TTC549 (cell line): ENCODE measurements around the gene TSHZ1.
A peak's percentile ranks its signal among the peaks of the same experiment; 100 is the strongest.

ENCODE experiments used
- FAIRE-seq: peaks from 2 replicates; lab custom pipeline; 2012; peaks lifted over from hg19 to GRCh38; lab: Jason Lieb, UNC

TSHZ1 gene, protein sequence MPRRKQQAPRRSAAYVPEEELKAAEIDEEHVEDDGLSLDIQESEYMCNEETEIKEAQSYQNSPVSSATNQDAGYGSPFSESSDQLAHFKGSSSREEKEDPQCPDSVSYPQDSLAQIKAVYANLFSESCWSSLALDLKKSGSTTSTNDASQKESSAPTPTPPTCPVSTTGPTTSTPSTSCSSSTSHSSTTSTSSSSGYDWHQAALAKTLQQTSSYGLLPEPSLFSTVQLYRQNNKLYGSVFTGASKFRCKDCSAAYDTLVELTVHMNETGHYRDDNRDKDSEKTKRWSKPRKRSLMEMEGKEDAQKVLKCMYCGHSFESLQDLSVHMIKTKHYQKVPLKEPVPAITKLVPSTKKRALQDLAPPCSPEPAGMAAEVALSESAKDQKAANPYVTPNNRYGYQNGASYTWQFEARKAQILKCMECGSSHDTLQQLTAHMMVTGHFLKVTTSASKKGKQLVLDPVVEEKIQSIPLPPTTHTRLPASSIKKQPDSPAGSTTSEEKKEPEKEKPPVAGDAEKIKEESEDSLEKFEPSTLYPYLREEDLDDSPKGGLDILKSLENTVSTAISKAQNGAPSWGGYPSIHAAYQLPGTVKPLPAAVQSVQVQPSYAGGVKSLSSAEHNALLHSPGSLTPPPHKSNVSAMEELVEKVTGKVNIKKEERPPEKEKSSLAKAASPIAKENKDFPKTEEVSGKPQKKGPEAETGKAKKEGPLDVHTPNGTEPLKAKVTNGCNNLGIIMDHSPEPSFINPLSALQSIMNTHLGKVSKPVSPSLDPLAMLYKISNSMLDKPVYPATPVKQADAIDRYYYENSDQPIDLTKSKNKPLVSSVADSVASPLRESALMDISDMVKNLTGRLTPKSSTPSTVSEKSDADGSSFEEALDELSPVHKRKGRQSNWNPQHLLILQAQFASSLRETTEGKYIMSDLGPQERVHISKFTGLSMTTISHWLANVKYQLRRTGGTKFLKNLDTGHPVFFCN (N-terminal part only)

DNA sequence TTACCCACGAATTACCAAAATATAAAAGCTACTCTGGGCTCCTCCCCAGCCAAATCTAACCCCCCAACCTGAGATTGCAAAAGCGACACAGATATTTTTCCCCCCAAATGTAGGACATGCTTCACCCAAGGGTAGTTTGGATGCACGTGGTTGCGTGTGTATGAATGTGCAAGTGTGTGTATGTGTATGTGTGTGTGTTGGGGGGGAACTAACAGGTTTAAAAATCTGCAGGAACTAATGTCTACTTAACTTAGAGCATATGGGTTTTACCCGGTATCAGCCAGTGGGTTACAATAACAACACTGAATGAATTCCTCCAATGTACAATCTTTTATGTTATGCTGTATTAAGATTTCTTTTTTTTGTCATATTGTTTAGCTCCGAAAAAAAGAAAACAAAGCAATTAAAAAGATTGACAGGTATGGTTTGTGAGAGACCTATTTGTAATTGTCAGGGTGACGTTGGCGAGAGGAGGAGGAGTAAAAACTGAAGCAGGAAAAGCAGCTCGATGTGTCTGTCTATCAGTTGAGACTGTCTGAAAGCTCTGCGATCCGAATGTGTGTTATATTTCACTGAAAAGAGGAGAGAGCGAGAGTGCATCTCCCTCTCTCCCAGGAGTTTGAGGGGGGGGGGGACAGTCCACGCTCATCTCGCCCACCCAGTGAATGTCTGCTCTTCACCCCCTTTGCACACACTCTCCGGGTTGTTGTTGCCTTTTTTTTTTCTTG is at the start of gene TSHZ1:
TSHZ1 (plus strand) TSS at position 524 of the 728 bp plus-strand sequence. CDS start 1,080 bp downstream, outside the sequence.
- peak; percentile 53 for FAIRE-seq

DNA sequence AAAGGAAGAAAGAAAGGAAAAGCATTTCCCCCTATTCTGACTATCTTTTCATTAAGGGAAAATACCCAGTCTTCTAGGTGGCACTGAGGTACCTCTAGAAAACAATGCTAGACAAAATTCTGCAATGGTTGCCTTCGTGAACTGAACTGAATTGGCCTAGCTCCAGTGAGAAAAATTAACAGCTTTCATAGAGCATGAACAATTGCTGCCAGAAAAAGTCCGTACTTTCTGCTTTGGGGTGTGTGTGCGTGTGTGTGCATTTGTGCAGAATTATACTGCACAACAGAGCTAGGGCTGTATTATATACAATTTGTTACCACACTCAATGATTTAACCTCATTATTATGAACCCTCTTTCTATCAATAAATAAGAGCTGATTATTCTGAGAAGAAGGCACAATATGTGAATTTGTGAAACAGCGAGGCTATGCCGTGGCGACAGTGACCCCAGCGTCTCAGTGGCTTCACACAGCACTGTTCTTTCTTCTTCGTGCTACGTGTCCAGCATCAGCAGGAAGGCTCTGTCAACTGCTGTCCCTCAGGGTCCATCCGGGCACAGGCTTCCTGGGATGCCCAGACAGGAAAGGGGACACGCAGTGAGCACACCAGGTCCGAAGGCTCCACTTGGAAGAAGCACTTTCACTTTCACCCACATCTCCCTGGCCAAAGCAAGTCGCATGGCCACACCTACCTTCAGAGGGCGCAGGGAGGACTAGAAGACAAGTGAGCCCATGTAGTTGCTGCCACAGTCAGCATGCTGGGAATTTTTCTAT is 49.2 kb upstream of the TSHZ1 start:
- no peak for FAIRE-seq

- FAIRE-seq, result no peak
These were observed 48.1 kb upstream of the TSHZ1 start for GRCh38 chr18:75162467-75162866.

- FAIRE-seq, result no peak
These were observed 47.6 kb upstream of the TSHZ1 start for GRCh38 chr18:75162978-75163377.

- no peak for FAIRE-seq
These were observed 46.9 kb upstream of the TSHZ1 start for GRCh38 chr18:75163736-75164135.

- no peak for FAIRE-seq
These were observed 46.1 kb upstream of the TSHZ1 start for GRCh38 chr18:75164479-75164878.

GRCh38 chr18:75165926-75166325 is 44.7 kb upstream of the TSHZ1 start:
- FAIRE-seq, result no peak

DNA sequence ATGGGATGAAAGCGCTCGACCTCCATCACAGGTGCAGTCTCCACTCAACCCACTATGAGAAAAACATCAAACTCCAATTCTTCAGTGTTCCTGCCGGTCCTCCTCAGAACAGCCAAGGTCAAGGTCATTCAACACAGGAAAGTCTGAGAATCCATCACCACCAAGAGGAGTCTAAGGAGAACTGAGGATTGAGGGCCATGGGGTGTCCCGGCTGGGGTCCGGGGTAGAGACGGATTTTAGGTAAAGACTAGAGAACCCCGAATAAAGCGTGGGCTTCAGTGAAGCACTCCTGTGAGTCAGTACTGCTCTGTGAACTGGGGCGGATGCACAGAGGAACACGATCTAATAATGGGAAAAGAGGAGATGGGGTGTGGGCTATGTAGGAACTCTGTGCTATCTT is 43.5 kb upstream of the TSHZ1 start:
- no peak for FAIRE-seq

- no peak for FAIRE-seq
These were observed 42.6 kb upstream of the TSHZ1 start for GRCh38 chr18:75167759-75168618.

GRCh38 chr18:75168619-75169018 is 42.0 kb upstream of the TSHZ1 start:
- no peak for FAIRE-seq

DNA sequence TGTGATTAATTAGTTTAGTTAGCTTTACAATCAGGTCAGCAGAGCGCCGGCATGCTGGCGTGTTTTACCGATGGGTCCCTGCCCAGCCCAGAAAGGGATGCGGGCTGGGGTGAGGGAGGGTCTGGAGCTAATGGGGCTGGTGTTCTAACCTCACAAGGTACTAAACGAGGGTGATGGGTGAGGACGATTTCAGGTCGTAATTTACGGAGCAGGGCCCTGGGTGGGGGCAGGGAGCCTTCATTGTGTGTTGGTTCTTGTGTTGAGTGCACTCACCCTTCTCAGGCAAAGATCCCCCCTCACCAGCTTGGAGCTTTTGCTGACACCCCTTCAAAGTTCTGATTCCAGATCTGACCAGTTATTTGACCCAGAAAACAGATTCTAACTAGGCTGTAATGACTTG is 41.2 kb upstream of the TSHZ1 start:
- no peak for FAIRE-seq

GRCh38 chr18:75170022-75170789 is 40.4 kb upstream of the TSHZ1 start:
- no peak for FAIRE-seq

GRCh38 chr18:75170916-75171315 is 39.7 kb upstream of the TSHZ1 start:
- FAIRE-seq, result no peak

DNA sequence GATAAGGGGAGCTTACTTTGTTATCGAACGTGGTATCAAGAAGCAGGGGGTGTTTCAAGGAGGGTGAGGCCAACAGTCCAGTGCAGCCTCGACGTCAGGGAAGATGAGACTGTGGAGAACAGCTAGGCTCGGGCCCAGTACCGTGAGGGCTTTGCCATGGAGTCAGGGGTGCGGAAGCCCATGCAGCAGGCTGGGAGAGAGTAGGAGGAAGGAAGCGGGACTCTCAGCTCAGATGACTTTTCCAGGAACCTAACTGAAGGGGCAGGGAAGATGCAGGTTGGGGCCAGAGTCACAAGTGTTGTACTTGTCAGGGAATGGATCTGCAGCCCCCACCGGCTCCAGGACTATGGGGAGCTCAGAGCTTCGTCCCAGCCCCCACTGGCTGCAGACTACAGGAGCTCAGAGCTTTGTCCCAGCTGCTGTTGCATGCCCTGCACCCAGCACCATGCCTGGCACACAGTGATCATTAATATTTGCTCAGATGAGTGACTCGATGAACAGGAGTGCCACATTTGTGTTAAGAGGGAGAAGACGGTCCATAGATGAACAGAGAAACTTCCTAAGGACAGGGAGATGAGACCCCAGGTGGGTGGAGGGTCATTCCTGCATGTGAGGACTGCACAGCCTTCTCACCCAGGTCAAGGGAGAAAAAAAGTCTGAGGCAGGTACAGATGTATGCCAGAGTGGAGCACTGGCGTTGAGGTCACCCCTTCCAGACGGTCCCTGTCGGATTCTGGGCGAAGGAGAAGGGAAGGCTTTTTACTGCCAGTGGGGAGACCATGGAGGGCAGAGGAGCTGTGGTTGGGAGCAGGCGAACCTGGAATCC is 38.1 kb upstream of the TSHZ1 start:
- no peak for FAIRE-seq

GRCh38 chr18:75173125-75173432 is 37.5 kb upstream of the TSHZ1 start:
- FAIRE-seq, result no peak

DNA sequence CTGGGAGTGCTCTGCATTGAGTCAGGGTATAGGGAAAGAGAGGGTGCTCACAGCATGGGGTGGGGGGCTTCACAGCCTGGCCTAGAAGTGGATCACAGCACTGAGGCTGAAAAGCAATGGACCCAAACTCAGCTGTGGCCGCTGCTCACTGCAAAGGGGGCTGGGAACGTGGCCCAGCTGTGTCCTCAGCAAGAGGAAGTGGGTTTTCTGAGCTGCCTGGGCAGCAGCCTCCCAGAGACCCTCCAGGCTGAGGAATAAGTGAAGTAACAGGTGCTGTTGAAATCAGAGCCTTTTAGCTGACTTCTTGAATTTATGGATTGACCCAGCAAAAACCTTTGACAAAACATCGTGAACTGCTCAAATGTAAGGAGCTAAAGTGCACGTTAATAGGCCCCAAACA is 36.9 kb upstream of the TSHZ1 start:
- FAIRE-seq, result no peak

DNA sequence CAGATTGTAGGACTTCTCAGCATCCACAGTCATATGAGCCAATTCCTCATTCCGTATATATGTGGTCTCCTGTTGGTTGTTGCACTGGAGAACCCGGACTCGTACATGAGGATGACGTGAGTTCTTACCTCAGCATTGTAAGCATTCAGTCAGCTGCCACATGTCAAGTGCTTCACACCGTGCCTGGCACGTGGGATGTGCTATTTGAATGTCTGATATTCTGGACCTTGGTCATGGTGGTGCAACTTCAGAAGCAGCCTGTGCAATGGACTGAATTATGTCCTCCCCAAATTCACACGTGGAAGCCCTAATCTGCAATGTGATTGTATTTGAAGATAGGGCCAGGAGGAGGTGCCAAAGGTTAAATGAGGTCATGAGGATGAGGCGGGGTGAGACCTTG is 33.7 kb upstream of the TSHZ1 start:
- FAIRE-seq, result no peak

- FAIRE-seq, result no peak
These were observed 32.2 kb upstream of the TSHZ1 start for GRCh38 chr18:75178376-75178775.
